Neural progenitor cell (in vitro differentiated cells): ENCODE measurements around the gene GALNT18. TPM values are rescaled to one million over a fixed set of nuclear protein-coding genes. Genes with fewer than 3 reads are reported as not detected.

Source experiments
- DNase-seq: peaks from one replicate; pipeline ENCODE4 v3.0.0-alpha.2; 2016; ENCODE audit warnings: low spot score
- H2AFZ ChIP-seq: fragments of 200-600 bp; sonication (generic); replicated peaks from 2 replicates; pipeline ENCODE4 v1.6.1; 2016; ENCODE audit warnings: antibody characterized with exemption
- H3F3A ChIP-seq: fragments of 200-600 bp; sonication (generic); 2 replicates; pipeline ENCODE4 v1.6.1; 2016; ENCODE audit warnings: antibody characterized with exemption, low read depth
- H3K27ac ChIP-seq: fragments of 200-600 bp; sonication (generic); 2 replicates; pipeline ENCODE4 v1.5.1; 2016; ENCODE audit warnings: mild to moderate bottlenecking
- H3K27me3 ChIP-seq: fragments of 200-600 bp; sonication (generic); 2 replicates; pipeline ENCODE4 v1.6.1; 2016; ENCODE audit warnings: mild to moderate bottlenecking, moderate library complexity
- H3K36me3 ChIP-seq: fragments of 200-600 bp; sonication (generic); 2 replicates; pipeline ENCODE4 v1.5.1; 2016
- H3K4me1 ChIP-seq: fragments of 200-600 bp; sonication (generic); 2 replicates; pipeline ENCODE4 v1.6.1; 2016; ENCODE audit warnings: mixed run types
- H3K4me2 ChIP-seq: fragments of 200-600 bp; sonication (generic); 2 replicates; pipeline ENCODE4 v1.6.1; 2016
- H3K4me3 ChIP-seq: fragments of 200-600 bp; sonication (generic); 2 replicates; pipeline ENCODE4 v1.5.1; 2016
- H3K79me2 ChIP-seq: fragments of 200-600 bp; sonication (generic); 2 replicates; pipeline ENCODE4 v1.6.1; 2016; ENCODE audit warnings: low read depth
- H3K9ac ChIP-seq: fragments of 200-600 bp; sonication (generic); 2 replicates; pipeline ENCODE4 v1.6.1; 2016
- H3K9me3 ChIP-seq: fragments of 200-600 bp; sonication (generic); 2 replicates; pipeline ENCODE4 v1.5.1; 2016; ENCODE audit warnings: low read depth
- H4K20me1 ChIP-seq: fragments of 200-600 bp; sonication (generic); 2 replicates; pipeline ENCODE4 v1.6.1; 2016; ENCODE audit warnings: low read depth
- H3K27ac Mint-ChIP-seq: 3 replicates; pipeline ENCODE4 v1.8.0; 2021; ENCODE audit warnings: mixed read lengths
- H3K27me3 Mint-ChIP-seq: 2 replicates; pipeline ENCODE4 v1.8.0; 2022; ENCODE audit warnings: low read depth, mild to moderate bottlenecking, inconsistent platforms, moderate library complexity, mixed read lengths; ENCODE audit not compliant: insufficient read depth
- H3K36me3 Mint-ChIP-seq: 3 replicates; pipeline ENCODE4 v1.8.0; 2021; ENCODE audit warnings: mixed read lengths
- H3K4me1 Mint-ChIP-seq: 3 replicates; pipeline ENCODE4 v1.8.0; 2021; ENCODE audit warnings: mixed read lengths
- H3K4me3 Mint-ChIP-seq: 3 replicates; pipeline ENCODE4 v1.8.0; 2021; ENCODE audit warnings: mild to moderate bottlenecking, moderate library complexity, mixed read lengths
- H3K9me3 Mint-ChIP-seq: 3 replicates; pipeline ENCODE4 v1.8.0; 2020; ENCODE audit warnings: mixed read lengths
- CTCF ChIP-seq: fragments of 200-600 bp; sonication (generic); IDR thresholded peaks from 2 replicates; pipeline ENCODE4 v1.5.1; 2017; ENCODE audit warnings: antibody characterized with exemption, mild to moderate bottlenecking
- EZH2 ChIP-seq: fragments of 200-600 bp; sonication (generic); IDR thresholded peaks from 2 replicates; pipeline ENCODE4 v1.6.1; 2017; ENCODE audit warnings: antibody characterized with exemption, mild to moderate bottlenecking, moderate library complexity
- EZH2phosphoT487 ChIP-seq: fragments of 200-600 bp; sonication (generic); IDR thresholded peaks from 2 replicates; pipeline ENCODE4 v1.6.1; 2017; ENCODE audit warnings: antibody characterized with exemption
- total RNA-seq: library from RNA; depleted of rRNA; stranded (reverse); fragments of >200 nt; gene quantifications from 2 replicates; pipeline ENCODE4 v1.2.3, GENCODE V29; 2015; ENCODE audit warnings: low replicate concordance

The GALNT18 gene
- total RNA-seq, 1 donor from 2014 or later, result 2.4 TPM

GRCh38 chr11:11415901-11416300, 205.9 kb downstream of the GALNT18 start:
- H3K9me3 ChIP-seq, result no peaks in the 10 kb centered on the region
- no peak overlapping the region for H3K27ac ChIP-seq
- H3K9ac ChIP-seq, result no peak overlapping the region
- no peaks in the 10 kb centered on the region for H3K79me2 ChIP-seq
- H3K4me2 ChIP-seq, result no peak overlapping the region
- H2AFZ ChIP-seq, result no peak overlapping the region
- TF ChIP-seq EZH2phosphoT487 (no peak), EZH2 (no peak), CTCF (no peak)
- no peaks in the 10 kb centered on the region for H3K27me3 ChIP-seq
- peak overlapping the region; percentile 81 for H3K27ac Mint-ChIP-seq
- peaks cover 25% of the 10 kb centered on the region for H3K4me1 ChIP-seq
- peaks cover 30% of the 10 kb centered on the region for H3K4me1 Mint-ChIP-seq
- H3K36me3 ChIP-seq, result no peaks in the 10 kb centered on the region
- H3F3A ChIP-seq, result no peaks in the 10 kb centered on the region
- no peaks in the 10 kb centered on the region for H3K9me3 Mint-ChIP-seq
- H3K36me3 Mint-ChIP-seq, result no peaks in the 10 kb centered on the region
- H3K27me3 Mint-ChIP-seq, result peaks cover 5% of the 10 kb centered on the region
- H3K4me3 Mint-ChIP-seq, result no peak overlapping the region
- peak; percentile 27 for DNase-seq
- no peaks in the 10 kb centered on the region for H4K20me1 ChIP-seq
- no peak overlapping the region for H3K4me3 ChIP-seq

- no peak overlapping the region for H3K9ac ChIP-seq
- no peak overlapping the region for H2AFZ ChIP-seq
- peaks cover 28% of the 10 kb centered on the region for H3K4me1 Mint-ChIP-seq
- peaks cover 4% of the 10 kb centered on the region for H3K27me3 Mint-ChIP-seq
- H3K4me3 ChIP-seq, result no peak overlapping the region
- H4K20me1 ChIP-seq, result no peaks in the 10 kb centered on the region
- H3K4me2 ChIP-seq, result peak overlapping the region; percentile 20
- H3K9me3 Mint-ChIP-seq, result no peaks in the 10 kb centered on the region
- no peaks in the 10 kb centered on the region for H3K9me3 ChIP-seq
- no peaks in the 10 kb centered on the region for H3K36me3 ChIP-seq
- TF ChIP-seq CTCF (no peak), EZH2phosphoT487 (no peak), EZH2 (no peak)
- no peak overlapping the region for H3K4me3 Mint-ChIP-seq
- peak; percentile 49 for DNase-seq
- H3K27ac ChIP-seq, result no peak overlapping the region
- no peaks in the 10 kb centered on the region for H3K79me2 ChIP-seq
- no peak overlapping the region for H3K27ac Mint-ChIP-seq
- no peaks in the 10 kb centered on the region for H3F3A ChIP-seq
- H3K27me3 ChIP-seq, result no peaks in the 10 kb centered on the region
- peaks cover 21% of the 10 kb centered on the region for H3K4me1 ChIP-seq
- no peaks in the 10 kb centered on the region for H3K36me3 Mint-ChIP-seq
These were observed 206.8 kb downstream of the GALNT18 start for GRCh38 chr11:11414996-11415395.

- Mint-ChIP-seq H3K4me1 (peaks cover 31% of the 10 kb centered on the region), H3K27me3 (peaks cover 4% of the 10 kb centered on the region)
- H3K27ac ChIP-seq, result no peak overlapping the region
These were observed 208.0 kb downstream of the GALNT18 start for GRCh38 chr11:11413776-11414175.

More at GRCh38 chr11:11413776-11414175, 208.0 kb downstream of the GALNT18 start:
- Mint-ChIP-seq H3K4me3 (no peak overlapping the region), H3K9me3 (no peaks in the 10 kb centered on the region), H3K27ac (peak overlapping the region; percentile 2), H3K36me3 (no peaks in the 10 kb centered on the region)
- Histone ChIP-seq H2AFZ (no peak overlapping the region), H3F3A (no peaks in the 10 kb centered on the region), H3K36me3 (no peaks in the 10 kb centered on the region), H3K4me3 (no peak overlapping the region), H3K9ac (no peak overlapping the region), H3K9me3 (no peaks in the 10 kb centered on the region), H3K79me2 (no peaks in the 10 kb centered on the region), H4K20me1 (no peaks in the 10 kb centered on the region), H3K4me1 (peaks cover 27% of the 10 kb centered on the region), H3K4me2 (no peak overlapping the region), H3K27me3 (no peaks in the 10 kb centered on the region)
- no peak for DNase-seq
- TF ChIP-seq CTCF (no peak), EZH2 (no peak), EZH2phosphoT487 (no peak)
